Left lung (tissue), 10 donors: Measurements from ENCODE around the gene C2CD4C. TPM values are rescaled to one million over a fixed set of nuclear protein-coding genes. Genes with fewer than 3 reads are reported as not detected.

Source experiments
- ATAC-seq: fragments of 200-7000 bp; cut with Tn5 transposase; one replicate; pipeline ENCODE4 v1.9.1; 2020; ENCODE audit warnings: moderate library complexity
- DNase-seq, 4 donors: peaks; one replicate each; pipeline ENCODE4 v3.0.0-alpha.2; 2013 to 2020
- H3K27ac ChIP-seq, 2 donors: fragments of 200-600 bp; sonication (generic) in 1 of 2; one replicate each; pipeline versions ENCODE4 v1.5.0 to v1.8.0; 2020 to 2021
- H3K27me3 ChIP-seq, 2 donors: fragments of 200-600 bp; sonication (generic) in 1 of 2; one replicate each; pipeline versions ENCODE4 v1.5.0 to v1.8.0; 2020 to 2021
- H3K36me3 ChIP-seq, 2 donors: fragments of 200-600 bp; sonication (generic) in 1 of 2; one replicate each; pipeline versions ENCODE4 v1.5.0 to v1.8.0; 2020 to 2021
- H3K4me1 ChIP-seq, 2 donors: fragments of 200-600 bp; one replicate each; pipeline ENCODE4 v1.8.0; 2021
- H3K4me3 ChIP-seq, 2 donors: fragments of 200-600 bp; sonication (generic) in 1 of 2; one replicate each; pipeline versions ENCODE4 v1.5.0 to v1.8.0; 2020 to 2021; ENCODE audit warnings: mild to moderate bottlenecking in 1 of 2
- H3K9me3 ChIP-seq, 2 donors: fragments of 200-600 bp; sonication (generic) in 1 of 2; one replicate each; pipeline versions ENCODE4 v1.5.0 to v1.8.0; 2020 to 2021
- CTCF ChIP-seq, 2 donors: fragments of 200-600 bp; sonication (generic) in 1 of 2; IDR thresholded peaks; one replicate each; pipeline versions ENCODE4 v1.5.0 to v1.8.0; 2021; ENCODE audit warnings: antibody characterized with exemption in 2 of 2
- intact Hi-C, 2 donors: fragments of 100-400 bp; cut with DNase I; formaldehyde crosslinking; loops; one replicate each; pipeline versions ENCODE4 v1.11.2 to v1.14.2; 2022
- polyA plus RNA-seq, 6 donors: library from polyadenylated mRNA; unstranded; fragments of 120-200 nt; gene quantifications; one replicate each; pipeline ENCODE4 v1.2.1, GENCODE V29; 2013; ENCODE audit not compliant: insufficient read length in 6 of 6
- total RNA-seq, 2 donors: library from RNA; stranded (reverse); fragmentation: NEBNext Ultra II Directional; extraction: Animal tissue kit (Norgen Biotek cat#: 25700); gene quantifications; one replicate each; pipeline ENCODE4 v1.2.1, GENCODE V29; 2021
- donor health status: DM: no; HTN: yes; CAD: no.
- donor health status: DM: no; HTN: no; CAD: no.

The C2CD4C gene
- total and polyA plus RNA-seq, 8 donors, result 0.27 to 2.4 (median 0.86) TPM

GRCh38 chr19:401866-402511, 7.0 kb downstream of the C2CD4C start:
- Histone ChIP-seq H3K4me1 (no peaks in the 10 kb centered on the region), H3K27ac (no peak overlapping the region), H3K9me3 (peaks cover 0 to 3% of the 10 kb centered on the region in 2 donors), H3K27me3 (peaks cover 0 to 54% of the 10 kb centered on the region in 2 donors), H3K4me3 (no peak overlapping the region), H3K36me3 (no peaks in the 10 kb centered on the region)
- peak in 2 of 4 donors; percentile 22 to 50 for DNase-seq
- TF ChIP-seq CTCF (IDR thresholded peaks at IDR 0.05), result no peak
- intact Hi-C loops, result no loop called here
- ATAC-seq, result peak; percentile 30

- no peak for ATAC-seq
Measured at GRCh38 chr19:400976-401865, 7.7 kb downstream of the C2CD4C start.

GRCh38 chr19:399370-399769, 9.6 kb downstream of the C2CD4C start:
- no peak overlapping the region for H3K4me3 ChIP-seq
- peaks cover 0 to 3% of the 10 kb centered on the region in 2 donors for H3K9me3 ChIP-seq
- no peaks in the 10 kb centered on the region for H3K4me1 ChIP-seq
- intact Hi-C loops, result no loop called here
- no peak for TF ChIP-seq CTCF (IDR thresholded peaks at IDR 0.05)
- no peaks in the 10 kb centered on the region for H3K36me3 ChIP-seq
- no peak for ATAC-seq
- DNase-seq, result peak in 2 of 4 donors; percentile 17 to 59
- H3K27ac ChIP-seq, result no peak overlapping the region
- peaks cover 0 to 33% of the 10 kb centered on the region in 2 donors for H3K27me3 ChIP-seq

More at GRCh38 chr19:400976-401865, 7.7 kb downstream of the C2CD4C start:
- no peaks in the 10 kb centered on the region for H3K36me3 ChIP-seq
- H3K4me3 ChIP-seq, result no peak overlapping the region
- H3K4me1 ChIP-seq, result no peaks in the 10 kb centered on the region
- peaks cover 0 to 46% of the 10 kb centered on the region in 2 donors for H3K27me3 ChIP-seq
- H3K9me3 ChIP-seq, result peaks cover 0 to 3% of the 10 kb centered on the region in 2 donors
- no peak overlapping the region for H3K27ac ChIP-seq
- intact Hi-C loops, result no loop called here
- TF ChIP-seq CTCF (IDR thresholded peaks at IDR 0.05), result no peak
- DNase-seq, result peak in 2 of 4 donors; percentile 26 to 72

GRCh38 chr19:398719-399118, 10.2 kb downstream of the C2CD4C start:
- intact Hi-C loops, result no loop called here
- no peak for TF ChIP-seq CTCF (IDR thresholded peaks at IDR 0.05)
- Histone ChIP-seq H3K36me3 (no peaks in the 10 kb centered on the region), H3K4me3 (no peak overlapping the region), H3K27me3 (peaks cover 0 to 32% of the 10 kb centered on the region in 2 donors), H3K4me1 (no peaks in the 10 kb centered on the region), H3K9me3 (peaks cover 0 to 3% of the 10 kb centered on the region in 2 donors), H3K27ac (no peak overlapping the region)
- DNase-seq, result peak in 2 of 4 donors; percentile 28 to 75
- no peak for ATAC-seq
